H1 (cell line): Measurements from ENCODE around the gene PRDM2. TPM values are rescaled to one million over a fixed set of nuclear protein-coding genes. Genes with fewer than 3 reads are reported as not detected.

Source experiments
- CTCF ChIA-PET: fragments of 300-600 bp; sonication (Branson Sonifier 250); formaldehyde crosslinking; loops from one replicate; lab custom pipeline; 2021; ENCODE audit not compliant: partially characterized antibody; lab: Charles Lee
- POLR2A ChIA-PET: fragments of 300-600 bp; sonication (Branson Sonifier 250); formaldehyde crosslinking; loops from one replicate; lab custom pipeline; 2021; ENCODE audit warnings: inconsistent platforms; ENCODE audit not compliant: partially characterized antibody; lab: Charles Lee
- DNase-seq, 2 experiments: peaks; one replicate each; pipeline versions ENCODE4 v3.0.0 to v3.0.0-alpha.2; 2010 to 2022; ENCODE audit warnings: low spot score in 2 of 2, low read depth in 1 of 2, mixed read lengths in 1 of 2
- FAIRE-seq: peaks from 2 replicates; lab custom pipeline; 2011; peaks lifted over from hg19 to GRCh38; lab: Jason Lieb, UNC
- H2AFZ ChIP-seq: 2 replicates; pipeline ENCODE4 v1.8.1; 2012; ENCODE audit warnings: low read length, inconsistent platforms
- H2AK5ac ChIP-seq: 2 replicates; pipeline ENCODE4 v1.6.1; 2013; ENCODE audit warnings: low read depth, low read length
- H2BK120ac ChIP-seq: replicated peaks from 2 replicates; pipeline ENCODE3; 2013; ENCODE audit warnings: low read depth, low read length, inconsistent platforms
- H2BK12ac ChIP-seq: 2 replicates; pipeline ENCODE4 v1.6.1; 2013; ENCODE audit warnings: low read depth, low read length
- H2BK15ac ChIP-seq: 2 replicates; pipeline ENCODE4 v1.6.1; 2013; ENCODE audit warnings: low read length
- H2BK20ac ChIP-seq: 2 replicates; pipeline ENCODE4 v1.6.1; 2013; ENCODE audit warnings: low read length
- H2BK5ac ChIP-seq: 2 replicates; pipeline ENCODE4 v1.6.1; 2013; ENCODE audit warnings: low read depth, low read length
- H3K14ac ChIP-seq: 2 replicates; pipeline ENCODE4 v1.6.1; 2013; ENCODE audit warnings: inconsistent platforms; ENCODE audit not compliant: insufficient read length
- H3K18ac ChIP-seq: 2 replicates; pipeline ENCODE4 v1.6.1; 2013; ENCODE audit warnings: low read length; ENCODE audit errors: extremely low read depth
- H3K23ac ChIP-seq: 2 replicates; pipeline ENCODE4 v1.6.1; 2013; ENCODE audit warnings: inconsistent platforms; ENCODE audit not compliant: insufficient read length
- H3K23me2 ChIP-seq: 2 replicates; pipeline ENCODE4 v1.6.1; 2013; ENCODE audit warnings: low read depth, low read length
- H3K27ac ChIP-seq: 2 replicates; pipeline ENCODE4 v1.6.1; 2011; ENCODE audit warnings: low read depth, low read length, inconsistent platforms
- H3K27me3 ChIP-seq, 4 experiments: replicated peaks in 1 of 4; 1 replicate in 1 of 4; 2 replicates in 3 of 4; pipeline versions ENCODE4 v1.6.1 to v1.8.1; 2011 to 2013; ENCODE audit warnings: low read length in 3 of 4, mild to moderate bottlenecking in 3 of 4, inconsistent platforms in 2 of 4, mixed read lengths in 2 of 4, moderate library complexity in 1 of 4; ENCODE audit not compliant: control insufficient read depth in 3 of 4, insufficient read depth in 3 of 4; ENCODE audit errors: extremely low read depth in 1 of 4
- H3K36me3 ChIP-seq, 4 experiments: 2 replicates each; pipeline versions ENCODE4 v1.6.1 to v1.8.1; 2011 to 2013; ENCODE audit warnings: mild to moderate bottlenecking in 4 of 4, low read length in 3 of 4, moderate library complexity in 2 of 4, control low read depth in 1 of 4, inconsistent platforms in 1 of 4; ENCODE audit not compliant: insufficient read depth in 4 of 4, control insufficient read depth in 2 of 4
- H3K4ac ChIP-seq: replicated peaks from 2 replicates; pipeline ENCODE3; 2013; ENCODE audit warnings: low read length, low read depth, mixed read lengths, inconsistent platforms; ENCODE audit not compliant: insufficient read length
- H3K4me1 ChIP-seq, 4 experiments: replicated peaks in 1 of 4; 1 replicate in 1 of 4; 2 replicates in 3 of 4; pipeline versions ENCODE4 v1.6.1 to v1.8.1; 2011 to 2013; ENCODE audit warnings: low read length in 3 of 4, inconsistent platforms in 2 of 4, mixed read lengths in 1 of 4; ENCODE audit not compliant: insufficient read depth in 4 of 4, control insufficient read depth in 3 of 4
- H3K4me2 ChIP-seq, 2 experiments: 2 replicates each; pipeline versions ENCODE4 v1.6.1 to v1.8.1; 2011 to 2013; ENCODE audit warnings: low read depth in 2 of 2, low read length in 2 of 2, control low read depth in 1 of 2, inconsistent platforms in 1 of 2, mild to moderate bottlenecking in 1 of 2; ENCODE audit not compliant: insufficient read depth in 1 of 2
- H3K4me3 ChIP-seq, 4 experiments: fragments of 200-600, 300-600 bp in 1 of 4; sonication (generic), shearing (Covaris generic), sonication (Bioruptor Twin) in 1 of 4; 2 replicates each; pipeline versions ENCODE4 v1.5.1 to v1.8.1; 2011 to 2016; ENCODE audit warnings: low read length in 4 of 4, low read depth in 3 of 4, control low read depth in 2 of 4, inconsistent platforms in 2 of 4, mild to moderate bottlenecking in 2 of 4, mixed read lengths in 1 of 4, moderate library complexity in 1 of 4; ENCODE audit not compliant: insufficient read depth in 2 of 4; ENCODE audit errors: extremely low read depth in 1 of 4
- H3K56ac ChIP-seq: replicated peaks from 2 replicates; pipeline ENCODE3; 2013; ENCODE audit warnings: low read depth, mild to moderate bottlenecking, mixed read lengths, low read length, inconsistent platforms; ENCODE audit not compliant: insufficient read length
- H3K79me1 ChIP-seq: 2 replicates; pipeline ENCODE4 v1.6.1; 2013; ENCODE audit warnings: low read depth, low read length, control low read depth
- H3K79me2 ChIP-seq, 2 experiments: 2 replicates each; pipeline versions ENCODE4 v1.6.1 to v1.8.1; 2012 to 2013; ENCODE audit warnings: low read length in 2 of 2, mild to moderate bottlenecking in 2 of 2, inconsistent platforms in 1 of 2; ENCODE audit not compliant: insufficient read depth in 2 of 2, control insufficient read depth in 1 of 2
- H3K9ac ChIP-seq, 4 experiments: replicated peaks in 1 of 4; 1 replicate in 1 of 4; 2 replicates in 3 of 4; pipeline versions ENCODE4 v1.6.1 to v1.8.1; 2011 to 2013; ENCODE audit warnings: low read depth in 3 of 4, low read length in 3 of 4, control low read depth in 2 of 4, mild to moderate bottlenecking in 2 of 4, moderate library complexity in 2 of 4, inconsistent platforms in 1 of 4; ENCODE audit errors: extremely low read depth in 1 of 4
- H3K9me3 ChIP-seq, 2 experiments: 2 replicates each; pipeline versions ENCODE4 v1.6.1 to v1.8.1; 2012 to 2013; ENCODE audit warnings: mild to moderate bottlenecking in 2 of 2, moderate library complexity in 2 of 2, control low read depth in 1 of 2, inconsistent platforms in 1 of 2, low read depth in 1 of 2, low read length in 1 of 2, mixed read lengths in 1 of 2; ENCODE audit not compliant: insufficient read depth in 2 of 2
- H4K20me1 ChIP-seq, 2 experiments: replicated peaks in 1 of 2; 2 replicates each; pipeline versions ENCODE3 to v1.8.1; 2011 to 2013; ENCODE audit warnings: inconsistent platforms in 2 of 2, low read length in 2 of 2, mild to moderate bottlenecking in 1 of 2; ENCODE audit not compliant: insufficient read depth in 2 of 2, control insufficient read depth in 1 of 2
- H4K5ac ChIP-seq: 2 replicates; pipeline ENCODE4 v1.6.1; 2013; ENCODE audit warnings: low read length, low read depth, mixed read lengths, inconsistent platforms; ENCODE audit not compliant: insufficient read length
- H4K8ac ChIP-seq: 2 replicates; pipeline ENCODE4 v1.8.0; 2013; ENCODE audit warnings: mild to moderate bottlenecking, moderate library complexity, low read length, inconsistent platforms; ENCODE audit not compliant: insufficient read depth; ENCODE audit errors: extremely low read depth
- H4K91ac ChIP-seq: replicated peaks from 2 replicates; pipeline ENCODE3; 2013; ENCODE audit warnings: low read length, mixed read lengths, inconsistent platforms; ENCODE audit not compliant: insufficient read length
- ATF2 ChIP-seq: IDR thresholded peaks from 2 replicates; pipeline ENCODE4 v1.6.1; 2012; ENCODE audit warnings: low read length, inconsistent platforms
- CBX8 ChIP-seq: fragments of 300-800, 300-1000 bp; sonication (generic); IDR thresholded peaks from 2 replicates; pipeline ENCODE4 v1.7.1; 2016; ENCODE audit warnings: low read depth, low read length, borderline replicate concordance
- CHD2 ChIP-seq: IDR thresholded peaks from 2 replicates; pipeline ENCODE4 v1.6.1; 2012; ENCODE audit warnings: low read length, improper control_type of control experiment
- EGR1 ChIP-seq: IDR thresholded peaks from 2 replicates; pipeline ENCODE4 v1.6.1; 2011; ENCODE audit warnings: low read depth, low read length, borderline replicate concordance
- HDAC6 ChIP-seq: IDR thresholded peaks from one replicate; pipeline ENCODE4 v1.7.1; 2012; ENCODE audit warnings: low read depth, mild to moderate bottlenecking, inconsistent platforms, low read length, moderate library complexity
- JUND ChIP-seq: IDR thresholded peaks from 2 replicates; pipeline ENCODE4 v1.6.1; 2011; ENCODE audit warnings: mild to moderate bottlenecking, improper control_type of control experiment, low read length
- SAP30 ChIP-seq: fragments of 300-600 bp; sonication (generic); IDR thresholded peaks from 2 replicates; pipeline ENCODE4 v1.7.1; 2012; ENCODE audit warnings: low read length, moderate library complexity, mild to moderate bottlenecking, inconsistent platforms; ENCODE audit not compliant: insufficient read depth, insufficient replicate concordance
- SP1 ChIP-seq: IDR thresholded peaks from 2 replicates; pipeline ENCODE4 v1.6.1; 2011; ENCODE audit warnings: low read depth, low read length
- SP2 ChIP-seq: IDR thresholded peaks from 2 replicates; pipeline ENCODE4 v1.6.1; 2012; ENCODE audit warnings: mild to moderate bottlenecking, low read length, inconsistent platforms
- YY1 ChIP-seq: IDR thresholded peaks from 2 replicates; pipeline ENCODE4 v1.6.1; 2011; ENCODE audit warnings: low read depth, mild to moderate bottlenecking, low read length
- ZNF274 ChIP-seq: IDR thresholded peaks from 2 replicates; pipeline ENCODE4 v1.7.0; 2012; ENCODE audit warnings: low read length, borderline replicate concordance; ENCODE audit errors: extremely low read depth
- WGBS, 2 experiments: shearing (Covaris generic) in 1 of 2; methylation state at CpG; one replicate each; pipeline versions ENCODE4 v1.1.6 to v1.1.7; 2013 to 2015; ENCODE audit warnings: low lambda C conversion rate in 2 of 2, mixed read lengths in 2 of 2, inconsistent platforms in 1 of 2, low coverage in 1 of 2, missing lambda C conversion rate in 1 of 2; ENCODE audit not compliant: insufficient replicate concordance in 2 of 2, insufficient coverage in 1 of 2, insufficient read length in 1 of 2; ENCODE audit errors: extremely low coverage in 1 of 2, missing lambda C conversion rate in 1 of 2; 5-methylcytosine and 5-hydroxymethylcytosine counted together
- polyA plus RNA-seq, 7 experiments: library from polyadenylated mRNA; depleted of rRNA in 3 of 7; stranded (reverse) in 5 of 7; unstranded in 2 of 7; fragments of >200 nt in 5 of 7; fragments of 200-250 nt in 2 of 7; gene quantifications; 1 replicate in 5 of 7; 2 replicates in 1 of 7; 4 replicates in 1 of 7; pipeline versions ENCODE4 v1.2.1 to v1.2.3, GENCODE V29; 2011 to 2013; ENCODE audit warnings: missing spikeins in 2 of 7, mixed read lengths in 2 of 7
- total RNA-seq: library from RNA; stranded (reverse); fragmentation: NEBNext Ultra II Directional; extraction: Animal tissue kit (Norgen Biotek cat#: 25700); gene quantifications from 2 replicates; pipeline ENCODE4 v1.2.1, GENCODE V29; 2021

Gene PRDM2
- total and polyA plus RNA-seq, 2 of the 8 experiments (the other 6 are each of a cell fraction or from before 2014, with no cell fraction given), result 5.8 to 21.2 TPM

GRCh38 chr1:13780780-13781179 lies 80.8 kb downstream of the PRDM2 start:
- CTCF ChIA-PET, result no interaction called here
- peaks cover 0 to 7% (median 1%) of the 10 kb centered on the region in 4 experiments; a peak in 1 of 7 replicates for H3K4me1 ChIP-seq
- no peak overlapping the region for H2AFZ ChIP-seq
- H3K9ac ChIP-seq, result no peak overlapping the region
- no peaks in the 10 kb centered on the region for H3K79me2 ChIP-seq
- H2BK5ac ChIP-seq, result no peak overlapping the region
- H4K8ac ChIP-seq, result no peak overlapping the region
- WGBS, 2 experiments, result 91 to 100% methylated on average over 2 to 6 of the region's 6 CpGs
- no peak overlapping the region for H3K18ac ChIP-seq
- FAIRE-seq (no peak), DNase-seq (no peak)
- no peak overlapping the region for H3K4ac ChIP-seq
- no peak overlapping the region for H3K56ac ChIP-seq
- no peak overlapping the region for H2BK15ac ChIP-seq
- no peak overlapping the region for H3K23ac ChIP-seq
- H3K23me2 ChIP-seq, result no peaks in the 10 kb centered on the region
- POLR2A ChIA-PET, result no interaction called here
- H4K5ac ChIP-seq, result no peak overlapping the region
- H3K4me2 ChIP-seq, result no peak overlapping the region
- H3K27me3 ChIP-seq, result no peaks in the 10 kb centered on the region
- TF ChIP-seq CBX8 (no peak), HDAC6 (no peak), ATF2 (no peak), JUND (no peak), CHD2 (no peak), SP1 (no peak), SP2 (no peak), YY1 (no peak), SAP30 (no peak), ZNF274 (no peak), EGR1 (no peak)
- no peak overlapping the region for H2AK5ac ChIP-seq
- H2BK120ac ChIP-seq, result no peak overlapping the region
- H4K91ac ChIP-seq, result no peak overlapping the region
- H3K9me3 ChIP-seq, result no peaks in the 10 kb centered on the region
- H3K4me3 ChIP-seq, result no peak overlapping the region
- H3K14ac ChIP-seq, result no peak overlapping the region
- no peak overlapping the region for H2BK20ac ChIP-seq
- no peak overlapping the region for H3K27ac ChIP-seq
- H3K36me3 ChIP-seq, result peaks cover 3 to 19% (median 11%) of the 10 kb centered on the region in 4 experiments; a peak in 7 of 8 replicates
- no peaks in the 10 kb centered on the region; the same call in 1 of the 2 replicates for H3K79me1 ChIP-seq
- no peak overlapping the region for H2BK12ac ChIP-seq
- H4K20me1 ChIP-seq, result peaks cover 0 to 3% of the 10 kb centered on the region in 2 experiments
